MG63 (cell line): ENCODE data around the gene DOC2B. TPM values are rescaled to one million over a fixed set of nuclear protein-coding genes. Genes with fewer than 3 reads are reported as not detected.
"Not testable (repeated sequence)": the region's sequence is repeated elsewhere in the genome, so short reads cannot be mapped to it uniquely, and the experiment has no call there.

Experiments used
- DNase-seq: peaks from one replicate; pipeline ENCODE4 v3.0.0-alpha.2; 2020
- H3K27me3 ChIP-seq: fragments of 250-450 bp; sonication (Bioruptor Pico); 2 replicates; pipeline ENCODE4 v1.5.1; 2020; ENCODE audit warnings: mild to moderate bottlenecking, moderate library complexity
- H3K36me3 ChIP-seq: fragments of 250-450 bp; sonication (Bioruptor Pico); 2 replicates; pipeline ENCODE4 v1.5.1; 2020; ENCODE audit warnings: mild to moderate bottlenecking, moderate library complexity
- H3K4me3 ChIP-seq: fragments of 250-450 bp; sonication (Bioruptor Pico); 2 replicates; pipeline ENCODE4 v1.5.1; 2020; ENCODE audit warnings: mild to moderate bottlenecking, moderate library complexity
- H3K9me3 ChIP-seq: fragments of 250-450 bp; sonication (Bioruptor Pico); 2 replicates; pipeline ENCODE4 v1.5.1; 2020; ENCODE audit warnings: mild to moderate bottlenecking, moderate library complexity
- total RNA-seq: library from RNA; depleted of rRNA; stranded (reverse); fragments of >200 nt; shearing (Covaris generic); gene quantifications from 2 replicates; pipeline ENCODE4 v1.2.3, GENCODE V29; 2014; ENCODE audit warnings: low replicate concordance

Gene DOC2B
- total RNA-seq, 1 experiment from 2014 or later, result 0.16 TPM

- H3K27me3 ChIP-seq, result no peaks in the 10 kb centered on the region
- DNase-seq, result no peak
- no peaks in the 10 kb centered on the region for H3K9me3 ChIP-seq
- no peak overlapping the region for H3K4me3 ChIP-seq
- no peaks in the 10 kb centered on the region for H3K36me3 ChIP-seq
Observed at GRCh38 chr17:199806-200545, 18.5 kb upstream of the DOC2B start.

- Histone ChIP-seq H3K9me3 (no peaks in the 10 kb centered on the region), H3K27me3 (no peaks in the 10 kb centered on the region), H3K4me3 (no peak overlapping the region), H3K36me3 (no peaks in the 10 kb centered on the region)
- DNase-seq, result no peak
Observed at GRCh38 chr17:199191-199604, 17.7 kb upstream of the DOC2B start.

GRCh38 chr17:198225-198624 is 16.8 kb upstream of the DOC2B start:
- H3K27me3 ChIP-seq, DNase-seq, H3K9me3 ChIP-seq, H3K4me3 ChIP-seq, H3K36me3 ChIP-seq: not testable (repeated sequence)

- Histone ChIP-seq H3K4me3 (no peak overlapping the region), H3K36me3 (no peaks in the 10 kb centered on the region), H3K9me3 (no peaks in the 10 kb centered on the region), H3K27me3 (no peaks in the 10 kb centered on the region)
- no peak for DNase-seq
Observed at GRCh38 chr17:197352-197751, 15.9 kb upstream of the DOC2B start.

GRCh38 chr17:194828-195602 is 13.6 kb upstream of the DOC2B start:
- no peaks in the 10 kb centered on the region for H3K27me3 ChIP-seq
- H3K9me3 ChIP-seq, result no peaks in the 10 kb centered on the region
- DNase-seq, result no peak
- no peak overlapping the region for H3K4me3 ChIP-seq
- H3K36me3 ChIP-seq, result no peaks in the 10 kb centered on the region

- no peak overlapping the region for H3K4me3 ChIP-seq
- no peaks in the 10 kb centered on the region for H3K27me3 ChIP-seq
- no peaks in the 10 kb centered on the region for H3K9me3 ChIP-seq
- DNase-seq, result no peak
- H3K36me3 ChIP-seq, result no peaks in the 10 kb centered on the region
Observed at GRCh38 chr17:193841-194806, 12.7 kb upstream of the DOC2B start.

- DNase-seq, result no peak
- Histone ChIP-seq H3K27me3 (no peaks in the 10 kb centered on the region), H3K4me3 (no peak overlapping the region), H3K36me3 (no peaks in the 10 kb centered on the region), H3K9me3 (no peaks in the 10 kb centered on the region)
Observed at GRCh38 chr17:193426-193810, 12.0 kb upstream of the DOC2B start.

- no peak overlapping the region for H3K4me3 ChIP-seq
- H3K9me3 ChIP-seq, result no peaks in the 10 kb centered on the region
- no peaks in the 10 kb centered on the region for H3K27me3 ChIP-seq
- DNase-seq, result no peak
- H3K36me3 ChIP-seq, result no peaks in the 10 kb centered on the region
Observed at GRCh38 chr17:192666-193425, 11.4 kb upstream of the DOC2B start.

- no peak overlapping the region for H3K4me3 ChIP-seq
- H3K27me3 ChIP-seq, result no peaks in the 10 kb centered on the region
- DNase-seq, result no peak
- H3K36me3 ChIP-seq, result no peaks in the 10 kb centered on the region
- H3K9me3 ChIP-seq, result no peaks in the 10 kb centered on the region
Observed at GRCh38 chr17:189444-189843, 8.0 kb upstream of the DOC2B start.

GRCh38 chr17:187130-187529 is 5.7 kb upstream of the DOC2B start:
- Histone ChIP-seq H3K9me3 (no peaks in the 10 kb centered on the region), H3K36me3 (no peaks in the 10 kb centered on the region), H3K4me3 (no peak overlapping the region), H3K27me3 (no peaks in the 10 kb centered on the region)
- DNase-seq, result no peak

- Histone ChIP-seq H3K9me3 (no peaks in the 10 kb centered on the region), H3K27me3 (no peaks in the 10 kb centered on the region; the same call in 1 of the 2 replicates), H3K36me3 (no peaks in the 10 kb centered on the region), H3K4me3 (no peak overlapping the region)
- no peak for DNase-seq
Observed at GRCh38 chr17:185445-186138, 4.1 kb upstream of the DOC2B start.

- Histone ChIP-seq H3K4me3 (no peak overlapping the region), H3K36me3 (no peaks in the 10 kb centered on the region), H3K27me3 (no peaks in the 10 kb centered on the region; the same call in 1 of the 2 replicates), H3K9me3 (no peaks in the 10 kb centered on the region)
- no peak for DNase-seq
Observed at GRCh38 chr17:183021-183420, 1.6 kb upstream of the DOC2B start.

- Histone ChIP-seq H3K4me3 (no peak overlapping the region), H3K27me3 (no peaks in the 10 kb centered on the region; the same call in 1 of the 2 replicates), H3K36me3 (no peaks in the 10 kb centered on the region), H3K9me3 (no peaks in the 10 kb centered on the region)
- DNase-seq, result no peak
Observed at GRCh38 chr17:182050-182751, 751 bp upstream of the DOC2B start.

GRCh38 chr17:180381-181244 is 837 bp downstream of the DOC2B start:
- DNase-seq, result no peak
- no peaks in the 10 kb centered on the region for H3K36me3 ChIP-seq
- no peaks in the 10 kb centered on the region for H3K9me3 ChIP-seq
- H3K4me3 ChIP-seq, result no peak overlapping the region
- H3K27me3 ChIP-seq, result no peaks in the 10 kb centered on the region; the same call in 1 of the 2 replicates
